Epidermal melanocyte (primary cell): ENCODE data around the gene RDH11.
"Not testable (repeated sequence)": the region's sequence is repeated elsewhere in the genome, so short reads cannot be mapped to it uniquely, and the experiment has no call there.

Experiments used
- DNase-seq: peaks from one replicate; pipeline ENCODE4 v3.0.0; 2011; ENCODE audit warnings: low spot score; ENCODE audit not compliant: insufficient read length

RDH11 gene

GRCh38 chr14:67704484-67705089 lies 9.0 kb upstream of the RDH11 start:
- DNase-seq, result peak; percentile 69

GRCh38 chr14:67703997-67704396 lies 8.4 kb upstream of the RDH11 start:
- DNase-seq, result no peak

- DNase-seq, result not testable (repeated sequence)
These were observed 5.9 kb upstream of the RDH11 start, which contains the start of gene RDH12 for GRCh38 chr14:67701492-67701891. TSS of gene RDH12 (plus strand) at chr14:67701886. CDS start at chr14:67722643, 20,757 bp downstream.

- no peak for DNase-seq
These were observed 2.6 kb upstream of the RDH11 start for GRCh38 chr14:67698179-67698578.

- no peak for DNase-seq
These were observed 1.4 kb upstream of the RDH11 start for GRCh38 chr14:67697006-67697405.

GRCh38 chr14:67694791-67695393 lies 672 bp downstream of the RDH11 start:
- DNase-seq, result peak; percentile 34

- no peak for DNase-seq
These were observed 5.6 kb downstream of the RDH11 start for GRCh38 chr14:67690011-67690410.

- DNase-seq, result peak; percentile 31
These were observed 11.7 kb downstream of the RDH11 start for GRCh38 chr14:67683842-67684241.

- no peak for DNase-seq
These were observed 14.6 kb downstream of the RDH11 start for GRCh38 chr14:67680941-67681340.

GRCh38 chr14:67680121-67680602 lies 15.4 kb downstream of the RDH11 start:
- DNase-seq, result no peak

GRCh38 chr14:67679006-67679405 lies 16.6 kb downstream of the RDH11 start:
- no peak for DNase-seq

- DNase-seq, result no peak
These were observed 20.4 kb downstream of the RDH11 start for GRCh38 chr14:67675219-67675582.

- DNase-seq, result peak; percentile 68
These were observed 20.9 kb downstream of the RDH11 start, which contains the start of gene VTI1B for GRCh38 chr14:67674480-67675218. TSS of gene VTI1B (minus strand) at chr14:67674632. CDS start at chr14:67674489, 143 bp downstream.

- peak; percentile 70 for DNase-seq
These were observed 21.5 kb downstream of the RDH11 start for GRCh38 chr14:67674139-67674479.

GRCh38 chr14:67673451-67673850 lies 22.1 kb downstream of the RDH11 start:
- no peak for DNase-seq

- DNase-seq, result no peak
These were observed 27.0 kb downstream of the RDH11 start for GRCh38 chr14:67668559-67668958.

GRCh38 chr14:67666750-67667449 lies 28.7 kb downstream of the RDH11 start:
- DNase-seq, result no peak

- no peak for DNase-seq
These were observed 29.7 kb downstream of the RDH11 start for GRCh38 chr14:67665868-67666267.

- no peak for DNase-seq
These were observed 31.9 kb downstream of the RDH11 start for GRCh38 chr14:67663633-67664032.

- DNase-seq, result no peak
These were observed 41.8 kb downstream of the RDH11 start for GRCh38 chr14:67653651-67654280.

- DNase-seq, result no peak
These were observed 43.4 kb downstream of the RDH11 start for GRCh38 chr14:67652189-67652588.
